Esophagus squamous epithelium (tissue), 4 donors: ENCODE data around the gene PKP4.

ENCODE experiments used
- POLR2A ChIP-seq, 4 donors: fragments of 450-650 bp; IDR thresholded peaks; one replicate each; pipeline ENCODE4 v1.6.1; 2017; ENCODE audit warnings: antibody characterized with exemption in 4 of 4, mild to moderate bottlenecking in 4 of 4, moderate library complexity in 3 of 4
- TF ChIP-seq, protein P1 (sequence below), 6 experiments: fragments of 450-650 bp in 4 of 6; fragments of 200-600 bp in 2 of 6; sonication (generic) in 2 of 6; IDR thresholded peaks; one replicate each; pipeline ENCODE4 v1.5.1; 2016 to 2019; ENCODE audit warnings: antibody characterized with exemption in 6 of 6, mild to moderate bottlenecking in 4 of 6, moderate library complexity in 4 of 6

DNA sequence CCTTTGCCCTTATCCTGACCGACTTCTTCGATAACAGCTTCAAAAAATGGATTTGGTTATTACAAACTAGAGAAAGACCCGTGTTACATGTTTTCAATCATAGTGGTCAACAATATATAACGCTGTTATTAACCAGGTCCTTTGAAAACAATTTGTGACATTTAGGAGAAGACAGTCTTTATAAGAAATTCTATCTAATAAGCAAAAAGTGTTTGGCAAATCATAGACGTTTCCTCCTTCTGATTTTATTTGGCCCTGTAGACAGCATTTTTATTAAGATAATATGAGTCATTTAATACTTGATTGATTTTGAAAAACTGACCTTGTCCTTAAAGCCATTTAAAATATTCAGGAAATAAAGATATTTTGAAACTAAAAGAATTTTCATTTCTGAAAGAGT lies 177.9 kb downstream of the PKP4 start:
- TF ChIP-seq POLR2A (IDR thresholded peaks at IDR 0.05), result no peak
- TF ChIP-seq, protein P1, sequence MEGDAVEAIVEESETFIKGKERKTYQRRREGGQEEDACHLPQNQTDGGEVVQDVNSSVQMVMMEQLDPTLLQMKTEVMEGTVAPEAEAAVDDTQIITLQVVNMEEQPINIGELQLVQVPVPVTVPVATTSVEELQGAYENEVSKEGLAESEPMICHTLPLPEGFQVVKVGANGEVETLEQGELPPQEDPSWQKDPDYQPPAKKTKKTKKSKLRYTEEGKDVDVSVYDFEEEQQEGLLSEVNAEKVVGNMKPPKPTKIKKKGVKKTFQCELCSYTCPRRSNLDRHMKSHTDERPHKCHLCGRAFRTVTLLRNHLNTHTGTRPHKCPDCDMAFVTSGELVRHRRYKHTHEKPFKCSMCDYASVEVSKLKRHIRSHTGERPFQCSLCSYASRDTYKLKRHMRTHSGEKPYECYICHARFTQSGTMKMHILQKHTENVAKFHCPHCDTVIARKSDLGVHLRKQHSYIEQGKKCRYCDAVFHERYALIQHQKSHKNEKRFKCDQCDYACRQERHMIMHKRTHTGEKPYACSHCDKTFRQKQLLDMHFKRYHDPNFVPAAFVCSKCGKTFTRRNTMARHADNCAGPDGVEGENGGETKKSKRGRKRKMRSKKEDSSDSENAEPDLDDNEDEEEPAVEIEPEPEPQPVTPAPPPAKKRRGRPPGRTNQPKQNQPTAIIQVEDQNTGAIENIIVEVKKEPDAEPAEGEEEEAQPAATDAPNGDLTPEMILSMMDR (IDR thresholded peaks at IDR 0.05), result no peak
